ENCODE data around the gene SCAF11.
"Not testable (repeated sequence)": the region's sequence is repeated elsewhere in the genome, so short reads cannot be mapped to it uniquely, and the experiment has no call there.

SCAF11 gene, protein sequence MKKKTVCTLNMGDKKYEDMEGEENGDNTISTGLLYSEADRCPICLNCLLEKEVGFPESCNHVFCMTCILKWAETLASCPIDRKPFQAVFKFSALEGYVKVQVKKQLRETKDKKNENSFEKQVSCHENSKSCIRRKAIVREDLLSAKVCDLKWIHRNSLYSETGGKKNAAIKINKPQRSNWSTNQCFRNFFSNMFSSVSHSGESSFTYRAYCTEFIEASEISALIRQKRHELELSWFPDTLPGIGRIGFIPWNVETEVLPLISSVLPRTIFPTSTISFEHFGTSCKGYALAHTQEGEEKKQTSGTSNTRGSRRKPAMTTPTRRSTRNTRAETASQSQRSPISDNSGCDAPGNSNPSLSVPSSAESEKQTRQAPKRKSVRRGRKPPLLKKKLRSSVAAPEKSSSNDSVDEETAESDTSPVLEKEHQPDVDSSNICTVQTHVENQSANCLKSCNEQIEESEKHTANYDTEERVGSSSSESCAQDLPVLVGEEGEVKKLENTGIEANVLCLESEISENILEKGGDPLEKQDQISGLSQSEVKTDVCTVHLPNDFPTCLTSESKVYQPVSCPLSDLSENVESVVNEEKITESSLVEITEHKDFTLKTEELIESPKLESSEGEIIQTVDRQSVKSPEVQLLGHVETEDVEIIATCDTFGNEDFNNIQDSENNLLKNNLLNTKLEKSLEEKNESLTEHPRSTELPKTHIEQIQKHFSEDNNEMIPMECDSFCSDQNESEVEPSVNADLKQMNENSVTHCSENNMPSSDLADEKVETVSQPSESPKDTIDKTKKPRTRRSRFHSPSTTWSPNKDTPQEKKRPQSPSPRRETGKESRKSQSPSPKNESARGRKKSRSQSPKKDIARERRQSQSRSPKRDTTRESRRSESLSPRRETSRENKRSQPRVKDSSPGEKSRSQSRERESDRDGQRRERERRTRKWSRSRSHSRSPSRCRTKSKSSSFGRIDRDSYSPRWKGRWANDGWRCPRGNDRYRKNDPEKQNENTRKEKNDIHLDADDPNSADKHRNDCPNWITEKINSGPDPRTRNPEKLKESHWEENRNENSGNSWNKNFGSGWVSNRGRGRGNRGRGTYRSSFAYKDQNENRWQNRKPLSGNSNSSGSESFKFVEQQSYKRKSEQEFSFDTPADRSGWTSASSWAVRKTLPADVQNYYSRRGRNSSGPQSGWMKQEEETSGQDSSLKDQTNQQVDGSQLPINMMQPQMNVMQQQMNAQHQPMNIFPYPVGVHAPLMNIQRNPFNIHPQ (N-terminal part only)

DNA sequence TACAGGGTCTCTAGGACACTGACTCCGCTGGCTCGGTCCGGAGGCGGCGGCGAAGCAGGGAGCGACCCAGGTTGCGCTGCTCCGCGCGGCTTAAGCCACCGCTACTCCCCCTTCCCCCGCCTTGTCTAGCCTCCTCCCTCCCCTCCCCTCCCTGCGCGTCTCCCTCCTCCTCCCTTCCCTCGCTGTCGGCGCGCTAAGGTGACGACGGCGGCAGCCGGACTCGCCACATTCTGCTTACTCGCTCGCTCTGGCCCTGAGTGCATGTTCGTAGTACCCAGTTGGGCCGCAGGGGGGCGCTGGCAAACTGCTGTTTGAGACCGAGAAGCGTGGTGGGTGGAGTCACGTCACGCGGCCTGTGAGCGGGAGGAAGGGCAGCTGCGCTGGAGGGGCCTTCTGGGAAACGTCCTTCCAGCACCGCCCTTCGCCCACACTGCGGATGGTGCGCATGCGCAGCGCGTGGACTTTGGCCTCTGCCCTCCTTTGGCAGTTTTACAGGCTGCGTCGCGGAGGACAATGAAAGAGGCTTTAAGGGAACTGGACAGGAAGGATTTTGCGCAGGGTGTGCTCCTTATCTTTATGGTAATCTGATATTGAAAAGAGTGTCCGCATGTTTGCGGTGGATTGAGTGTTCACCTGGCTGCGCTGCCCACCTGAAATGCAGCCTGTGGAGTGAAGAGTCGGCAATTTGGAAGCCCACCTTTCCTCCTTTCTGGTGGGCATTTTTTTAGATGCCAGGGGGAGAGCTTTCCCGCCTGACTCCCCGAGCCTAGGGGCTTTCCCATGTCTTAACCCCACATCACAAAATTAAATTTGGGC is at the start of gene SCAF11:
Gene SCAF11, minus strand, starts transcription at position 107 of the 816 bp plus-strand sequence. CDS start 26,407 bp downstream, outside the sequence.
- peak; percentile 100 for DNase-seq

DNA sequence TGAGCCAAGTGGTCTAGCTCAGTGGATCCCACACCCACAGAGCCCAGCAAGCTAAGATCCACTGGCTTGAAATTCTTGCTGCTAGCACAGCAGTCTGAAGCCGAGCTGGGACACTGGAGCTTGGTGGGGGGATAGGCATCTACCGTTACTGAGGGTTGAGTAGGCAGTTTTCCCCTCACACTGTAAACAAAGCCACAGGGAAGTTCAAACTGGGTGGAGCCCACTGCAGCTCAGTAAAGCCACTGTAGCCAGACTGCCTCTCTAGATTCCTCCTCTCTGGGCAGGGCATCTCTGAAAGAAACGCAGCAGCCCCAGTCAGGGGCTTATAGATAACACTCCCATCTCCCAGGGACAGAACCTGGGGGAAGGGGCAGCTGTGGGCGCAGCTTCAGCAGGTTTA is 46.7 kb upstream of the SCAF11 start:
- not testable (repeated sequence) for DNase-seq

DNA sequence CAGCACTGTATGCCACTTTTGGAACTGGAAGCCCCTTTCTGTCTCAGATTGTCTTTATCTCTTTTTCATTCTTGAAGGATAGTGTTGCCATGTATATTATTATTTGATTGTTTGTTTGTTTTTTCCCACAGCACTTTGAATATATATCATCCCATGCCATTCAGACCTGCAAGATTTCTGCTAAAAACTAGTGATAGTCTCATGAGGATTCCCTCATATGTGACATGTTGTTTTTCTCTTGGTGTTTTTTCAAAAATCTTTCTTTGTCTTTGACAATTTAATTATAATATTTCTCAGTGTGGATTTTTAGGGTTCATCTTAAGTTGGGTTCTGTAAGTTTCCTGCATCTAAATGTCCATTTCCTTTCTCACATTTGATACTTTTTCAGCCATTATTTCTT is 36.8 kb upstream of the SCAF11 start:
- no peak for DNase-seq

DNA sequence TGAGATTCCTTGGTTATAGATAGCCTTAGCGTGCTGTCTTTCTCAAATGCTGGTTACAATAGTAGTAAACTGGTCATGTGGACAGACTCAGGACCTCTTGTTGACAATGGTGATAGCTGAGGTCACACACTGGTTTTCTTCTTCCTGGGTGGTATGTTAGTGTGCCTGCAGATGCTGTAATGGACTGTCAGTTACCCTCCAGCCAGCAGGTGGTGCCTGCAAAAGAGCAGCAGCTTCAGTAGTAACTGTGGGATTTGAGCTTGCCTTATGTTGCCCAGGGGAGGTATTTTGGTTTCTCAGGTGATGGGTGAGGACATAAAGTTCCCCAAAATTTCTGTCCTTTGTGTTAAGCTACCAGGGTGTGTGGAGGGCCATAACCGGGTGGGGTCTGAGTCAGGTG is 33.7 kb upstream of the SCAF11 start:
- DNase-seq: no peak

DNA sequence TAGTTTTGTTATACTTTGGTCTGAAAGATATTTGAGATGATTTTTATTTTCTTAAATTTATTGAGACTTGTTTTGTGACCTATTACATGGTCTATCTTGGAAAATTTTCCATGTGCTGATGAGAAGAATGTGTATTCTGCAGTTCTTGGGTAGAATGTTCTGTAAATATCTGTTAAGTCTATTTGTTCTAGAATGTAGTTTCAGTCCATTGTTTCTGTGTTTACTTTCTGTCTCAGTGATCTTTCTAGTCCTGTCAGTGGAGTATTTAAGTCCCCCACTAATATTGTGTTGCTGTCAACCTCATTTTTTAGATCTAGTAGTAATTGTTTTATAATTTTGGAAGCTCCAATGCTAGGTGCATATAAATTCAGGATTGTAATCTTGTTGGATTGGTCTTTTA is 30.4 kb upstream of the SCAF11 start:
- no peak for DNase-seq

DNA sequence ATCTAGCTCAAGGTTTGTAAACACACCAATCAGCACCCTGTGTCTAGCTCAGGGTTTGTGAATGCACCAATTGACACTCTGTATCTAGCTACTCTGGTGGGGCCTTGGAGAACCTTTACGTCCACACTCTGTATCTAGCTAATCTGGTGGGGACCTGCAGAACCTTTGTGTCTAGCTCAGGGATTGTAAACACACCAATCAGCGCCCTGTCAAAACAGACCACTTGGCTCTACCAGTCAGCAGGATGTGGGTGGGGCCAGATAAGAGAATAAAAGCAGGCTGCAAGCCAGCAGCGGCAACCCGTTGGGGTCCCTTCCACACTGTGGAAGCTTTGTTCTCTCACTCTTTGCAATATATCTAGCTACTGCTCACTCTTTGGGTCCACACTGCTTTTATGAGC is 28.3 kb upstream of the SCAF11 start:
- not testable (repeated sequence) for DNase-seq

DNA sequence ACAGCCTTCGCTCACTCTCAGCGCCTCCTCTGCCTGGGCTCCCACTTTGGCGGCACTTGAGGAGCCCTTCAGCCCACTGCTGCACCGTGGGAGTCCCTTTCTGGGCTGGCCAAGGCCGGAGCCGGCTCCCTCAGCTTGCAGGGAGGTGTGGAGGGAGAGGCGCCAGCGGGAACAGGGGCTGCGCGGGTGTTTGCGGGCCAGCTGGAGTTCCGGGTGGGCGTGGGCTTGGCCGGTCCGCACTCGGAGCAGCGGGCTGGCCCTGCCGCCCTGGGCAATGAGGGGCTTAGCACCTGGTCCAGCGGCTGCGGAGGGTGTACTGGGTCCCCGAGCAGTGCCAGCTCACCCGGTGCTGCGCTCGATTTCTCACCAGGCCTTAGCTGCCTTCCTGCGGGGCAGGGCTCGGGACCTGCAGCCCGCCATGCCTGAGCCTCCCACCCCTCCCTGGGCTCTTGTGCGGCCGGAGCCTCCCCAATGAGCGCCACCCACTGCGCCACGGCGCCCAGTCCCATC is 27.5 kb upstream of the SCAF11 start:
- not testable (repeated sequence) for DNase-seq

DNA sequence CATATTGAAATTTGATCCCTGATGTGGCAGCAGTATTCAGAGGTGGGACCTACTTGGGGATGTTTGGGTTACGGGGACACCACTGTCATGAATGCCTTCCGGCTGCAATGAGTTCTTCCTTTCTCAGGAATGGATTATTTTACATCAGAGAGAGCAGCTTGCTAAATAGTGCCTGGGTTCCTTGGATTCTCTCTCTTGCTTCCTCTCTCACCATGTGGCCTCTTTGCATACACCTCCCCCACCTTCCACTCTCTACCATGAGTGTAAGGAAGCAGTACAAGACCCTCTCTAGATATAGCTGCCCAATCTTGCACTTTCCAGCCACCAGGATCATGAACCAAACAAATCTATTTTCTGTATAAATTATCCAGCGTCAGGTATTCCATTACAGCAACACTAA is 15.4 kb upstream of the SCAF11 start:
- DNase-seq: no peak

DNA sequence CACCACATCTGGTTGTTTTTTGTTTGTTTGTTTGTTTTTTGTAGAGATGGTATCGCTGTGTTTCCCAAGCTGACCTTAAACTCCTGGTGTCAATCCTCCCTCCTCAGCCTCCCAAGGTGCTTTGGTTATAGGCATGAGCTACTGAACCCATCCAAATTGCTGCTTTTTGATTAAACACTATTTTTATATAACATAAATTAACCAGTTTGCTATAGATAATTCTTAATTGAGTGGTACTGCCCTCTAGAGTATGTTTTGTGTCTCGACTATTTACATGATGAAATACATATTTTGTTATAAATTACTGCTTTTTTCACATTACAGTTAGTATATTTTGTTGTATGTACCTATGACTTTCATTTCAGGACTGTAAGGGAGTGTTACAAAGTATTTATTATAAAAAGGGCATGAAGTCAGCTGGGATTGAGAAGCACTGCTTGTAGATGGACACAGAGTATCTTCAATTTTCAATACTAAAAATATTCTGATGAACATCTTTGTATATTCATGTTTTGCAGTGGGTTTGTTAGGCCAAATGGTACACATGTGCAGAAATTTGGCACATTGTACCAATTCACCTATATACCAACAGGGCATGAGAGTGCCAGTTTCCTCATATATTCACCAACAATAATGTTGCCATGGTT is 14.9 kb upstream of the SCAF11 start:
- DNase-seq: no peak

DNA sequence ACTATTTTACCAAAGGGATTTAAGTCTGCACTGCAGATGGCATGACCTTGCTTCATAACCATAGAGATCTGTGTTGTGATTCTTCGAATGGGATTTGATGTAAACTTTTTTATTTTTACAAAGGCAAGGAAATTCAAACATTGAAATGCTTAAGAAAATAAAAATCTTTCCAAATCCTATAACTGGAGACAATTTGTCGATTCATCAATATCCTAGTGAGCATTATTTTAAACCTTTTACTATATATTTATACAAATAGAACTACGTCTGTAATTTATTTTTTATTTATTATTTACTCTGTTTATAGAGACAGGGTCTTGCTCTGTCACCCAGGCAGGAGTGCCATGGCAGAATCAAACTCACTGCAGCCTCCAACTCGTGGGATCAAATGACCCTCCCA is 14.3 kb upstream of the SCAF11 start:
- DNase-seq: no peak

DNA sequence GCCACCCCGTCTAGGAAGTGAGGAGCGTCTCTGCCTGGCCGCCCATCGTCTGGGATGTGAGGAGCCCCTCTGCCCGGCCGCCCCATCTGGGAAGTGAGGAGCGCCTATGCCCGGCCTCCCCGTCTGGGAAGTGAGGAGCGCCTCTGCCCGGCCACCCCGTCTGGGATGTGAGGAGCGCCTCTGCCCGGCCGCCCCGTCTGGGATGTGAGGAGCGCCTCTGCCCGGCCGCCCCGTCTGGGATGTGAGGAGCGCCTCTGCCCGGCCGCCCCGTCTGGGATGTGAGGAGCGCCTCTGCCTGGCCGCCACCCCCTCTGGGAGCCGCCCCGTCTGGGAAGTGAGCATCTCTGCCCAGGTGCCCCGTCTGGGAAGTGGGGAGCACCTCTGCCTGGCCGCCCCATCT is 9.7 kb upstream of the SCAF11 start:
- not testable (repeated sequence) for DNase-seq

DNA sequence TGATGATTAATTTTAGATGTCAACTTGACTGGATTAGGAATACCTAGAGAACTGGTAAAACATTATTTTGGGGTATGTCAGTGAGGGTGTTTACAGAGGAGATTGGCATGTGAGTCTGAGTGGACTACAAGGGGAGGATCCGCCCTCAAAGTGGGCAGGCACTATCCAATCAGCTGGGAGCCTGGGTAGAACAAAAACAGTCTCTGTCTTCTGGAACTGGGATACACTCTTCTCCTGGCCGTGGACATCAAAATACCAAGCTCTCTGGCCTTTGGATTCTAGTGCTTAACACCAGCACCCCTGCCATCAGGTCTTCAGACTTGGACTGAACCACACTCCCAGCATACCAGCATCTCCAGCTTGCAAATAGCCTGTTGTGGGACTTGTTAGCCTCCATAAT is 4.4 kb upstream of the SCAF11 start:
- no peak for DNase-seq

DNA sequence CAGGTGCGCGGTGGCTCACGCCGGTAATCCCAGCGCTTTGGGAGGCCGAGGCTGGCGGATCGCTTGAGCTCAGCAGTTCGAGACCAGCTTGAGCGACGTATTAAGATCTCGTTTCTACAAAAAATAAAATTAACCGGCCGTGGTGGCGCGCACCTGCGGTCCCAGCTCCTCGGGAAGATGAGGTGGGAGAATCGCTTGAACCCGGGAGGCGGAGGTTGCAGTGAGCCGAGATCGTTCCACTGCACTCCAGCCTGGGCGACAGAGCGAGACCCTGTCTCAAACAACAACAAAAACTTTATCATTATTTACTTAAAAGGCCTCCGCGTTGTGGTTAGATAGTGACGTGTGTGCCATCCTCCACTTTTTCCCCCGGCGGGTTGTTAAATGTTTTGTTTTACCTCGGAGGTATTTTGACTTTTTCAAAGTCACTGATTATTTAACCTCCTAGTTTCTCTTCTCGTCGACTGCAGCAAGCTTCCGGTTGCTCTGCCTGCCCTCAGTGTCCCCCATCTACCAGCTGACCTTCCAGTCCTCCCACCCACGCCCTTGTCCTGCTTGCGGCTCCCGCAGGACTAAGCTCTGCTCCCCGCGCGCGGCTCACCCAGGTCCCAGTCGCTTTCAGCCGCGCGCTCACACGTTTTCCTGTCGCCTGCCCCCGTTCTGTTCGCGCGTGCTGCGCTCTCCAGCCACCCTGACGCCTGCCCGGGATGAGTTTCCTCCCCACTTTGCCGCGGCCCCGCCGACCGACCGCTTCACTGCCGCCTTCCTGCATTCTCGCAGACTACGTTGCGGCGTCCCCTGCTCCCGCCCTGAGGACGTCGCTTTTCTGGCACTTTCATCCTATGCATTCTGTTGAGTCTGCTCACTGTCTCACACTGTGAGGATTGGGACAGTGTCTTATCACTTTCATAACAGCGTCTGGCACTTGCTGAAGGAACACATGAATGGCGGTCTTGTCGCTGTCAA is 1.2 kb upstream of the SCAF11 start:
- peak; percentile 47 to 52 for DNase-seq

DNA sequence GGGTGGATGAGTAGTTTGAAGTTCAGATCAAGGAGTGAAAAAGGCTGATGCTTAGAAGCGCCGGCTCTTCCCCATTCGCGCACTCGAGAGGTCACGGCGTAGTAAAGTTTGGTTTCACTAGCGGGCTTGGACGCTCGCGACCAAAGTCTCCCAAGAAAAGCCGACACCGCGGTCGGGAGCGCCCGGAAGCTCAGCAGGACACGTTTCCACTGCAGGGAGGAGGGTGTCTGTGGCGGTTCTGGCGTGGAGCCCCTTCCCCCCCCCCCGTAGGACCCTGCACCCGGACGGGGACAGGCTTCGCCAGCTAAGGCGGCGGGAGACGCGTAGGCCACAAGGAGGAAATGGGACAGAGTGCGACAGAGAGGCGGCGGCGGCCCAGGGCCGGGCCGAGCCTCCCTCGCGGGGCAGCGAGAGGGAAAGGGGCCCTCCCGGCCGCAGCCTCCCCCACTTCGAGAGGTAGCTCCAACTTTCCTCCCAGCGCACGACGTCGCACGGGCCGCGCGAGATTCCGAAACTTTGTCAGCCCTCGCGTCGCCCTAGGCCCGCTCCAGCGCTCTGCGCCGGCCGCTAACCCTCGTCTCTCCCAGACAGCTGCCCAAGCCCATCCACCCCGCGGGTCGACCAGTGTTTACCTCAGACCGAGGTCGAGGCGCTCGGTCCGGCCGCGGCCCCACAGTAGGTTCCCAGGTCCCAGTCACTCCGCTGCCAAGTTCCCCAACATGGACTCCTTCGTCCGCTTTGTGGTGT is 480 bp downstream of the SCAF11 start:
- DNase-seq: peak; percentile 36 to 39

DNA sequence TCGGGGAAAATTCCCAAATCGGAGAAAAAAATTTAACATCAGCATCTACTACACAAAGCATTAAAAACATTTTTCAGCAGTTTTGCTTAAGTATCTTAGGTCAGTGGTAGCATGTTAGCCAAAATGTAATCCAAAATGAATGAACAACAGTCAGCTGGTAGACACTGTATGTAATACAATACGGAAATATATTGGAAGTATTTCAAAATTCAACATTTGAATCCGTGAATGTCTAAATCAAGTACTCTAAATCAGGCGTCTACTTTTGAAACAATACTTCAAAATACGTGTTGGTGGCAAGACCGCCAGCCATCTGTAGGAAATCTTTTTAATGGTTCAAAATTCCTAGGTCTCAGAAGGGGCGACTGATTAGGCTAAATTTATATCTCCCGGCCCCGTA is 1.1 kb downstream of the SCAF11 start:
- DNase-seq: no peak

DNA sequence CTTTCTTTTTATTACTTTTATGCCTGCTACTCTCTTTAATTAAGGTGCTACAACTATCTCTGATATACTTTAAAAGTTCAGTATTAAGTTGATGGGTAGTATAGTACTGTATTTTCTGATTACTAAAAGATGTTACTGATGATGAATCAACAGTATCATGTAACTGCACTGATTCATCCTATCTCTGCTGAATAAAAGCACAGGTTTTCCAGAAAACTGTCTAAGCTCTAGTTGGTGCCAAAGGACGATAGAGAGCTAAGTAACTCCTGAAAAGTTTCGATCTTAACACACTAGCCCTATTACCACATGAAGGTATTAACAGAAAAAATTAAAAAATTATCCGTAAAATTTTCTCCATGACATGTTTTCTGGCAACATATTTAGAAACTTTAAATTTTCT is 2.1 kb downstream of the SCAF11 start:
- no peak for DNase-seq

DNA sequence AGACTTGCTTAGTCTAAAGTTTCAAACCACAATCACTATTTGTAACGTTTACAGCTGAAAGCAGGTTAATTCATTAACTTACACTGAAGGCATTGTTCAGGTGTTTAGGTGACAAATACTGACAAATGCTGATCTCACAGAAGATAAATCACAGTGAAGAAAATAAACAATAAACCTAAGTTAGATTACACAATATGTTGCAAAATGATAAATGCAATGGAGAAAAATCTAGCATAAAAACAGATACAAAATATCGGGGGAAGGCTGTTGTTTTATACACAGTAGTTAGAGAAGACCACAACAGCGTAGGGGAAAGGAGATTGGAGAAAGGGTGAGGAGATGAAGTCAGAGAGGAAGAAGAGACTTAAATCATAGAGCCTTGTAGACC is 3.0 kb downstream of the SCAF11 start:
- no peak for DNase-seq

DNA sequence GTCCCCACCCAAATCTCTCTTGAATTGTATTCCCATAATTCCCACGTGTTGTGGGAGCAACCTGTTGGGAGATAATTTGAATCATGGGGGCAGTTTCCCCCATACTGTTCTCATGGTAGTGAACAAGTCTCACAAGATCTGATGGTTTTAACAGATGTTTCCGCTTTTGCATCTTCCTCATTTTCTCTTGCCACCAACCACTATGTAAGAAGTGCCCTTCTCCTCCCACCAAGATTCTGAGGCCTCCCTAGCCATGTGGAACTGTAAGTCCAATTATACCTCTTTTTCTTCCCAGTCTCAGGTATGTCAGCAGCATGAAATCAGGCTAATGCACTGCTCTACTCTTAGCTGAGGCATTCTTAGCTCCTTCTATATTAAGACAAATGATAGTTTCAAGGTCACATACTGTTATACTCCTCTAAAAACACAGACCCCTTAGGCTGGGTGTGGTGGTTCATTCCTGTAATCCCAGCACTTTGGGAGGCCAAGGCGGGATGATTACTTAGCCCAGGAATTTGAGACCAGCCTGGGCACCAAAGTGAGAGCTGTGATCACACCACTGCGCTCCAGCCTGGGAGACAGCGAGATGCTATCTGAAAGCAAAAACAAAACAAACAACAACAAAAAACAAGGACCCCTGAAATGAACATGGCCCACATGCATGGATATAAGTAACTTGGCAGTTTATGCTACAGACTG is 3.6 kb downstream of the SCAF11 start:
- no peak for DNase-seq
